Measurements from ENCODE around the gene OR2S2. TPM values are rescaled to one million over a fixed set of nuclear protein-coding genes. Genes with fewer than 3 reads are reported as not detected.
"Not testable (repeated sequence)": the region's sequence is repeated elsewhere in the genome, so short reads cannot be mapped to it uniquely, and the experiment has no call there.

OR2S2 gene
- total RNA-seq, 2 donors from 2014 or later, result not detected

GRCh38 chr9:35938474-35939356 is 19.2 kb downstream of the OR2S2 start:
- intact Hi-C loops (cut with DNase I), result no loop called here
- DNase-seq (no peak), ATAC-seq (no peak)

- ATAC-seq (no peak), DNase-seq (no peak)
- intact Hi-C loops (cut with DNase I), result no loop called here
Observed at GRCh38 chr9:35937227-35937626, 20.7 kb downstream of the OR2S2 start.

- ATAC-seq (no peak), DNase-seq (no peak)
- intact Hi-C loops (cut with DNase I), result no loop called here
Observed at GRCh38 chr9:35935755-35936509, 22.0 kb downstream of the OR2S2 start.

GRCh38 chr9:35935261-35935660 is 22.7 kb downstream of the OR2S2 start:
- ATAC-seq, result no peak
- DNase-seq, result no peak
- intact Hi-C loops (cut with DNase I), result no loop called here

- intact Hi-C loops (cut with DNase I); DNase-seq; ATAC-seq: not testable (repeated sequence)
Observed at GRCh38 chr9:35934069-35934468, 23.9 kb downstream of the OR2S2 start.

- ATAC-seq (peak in 1 of 2 donors; percentile 41), DNase-seq (no peak)
- intact Hi-C loops (cut with DNase I), result no loop called here
Observed at GRCh38 chr9:35933550-35934067, 24.3 kb downstream of the OR2S2 start.

GRCh38 chr9:35932735-35933134 is 25.2 kb downstream of the OR2S2 start:
- no peak for DNase-seq
- ATAC-seq, result no peak
- intact Hi-C loops (cut with DNase I), result no loop called here

- intact Hi-C loops (cut with DNase I), result no loop called here
- ATAC-seq, result no peak
- no peak for DNase-seq
Observed at GRCh38 chr9:35930989-35931388, 27.0 kb downstream of the OR2S2 start.

GRCh38 chr9:35930521-35930920 is 27.4 kb downstream of the OR2S2 start:
- intact Hi-C loops (cut with DNase I), result no loop called here
- ATAC-seq, result no peak
- DNase-seq, result no peak

- DNase-seq (no peak), ATAC-seq (no peak)
- intact Hi-C loops (cut with DNase I), result no loop called here
Observed at GRCh38 chr9:35929453-35929718, 28.6 kb downstream of the OR2S2 start.

- intact Hi-C loops (cut with DNase I), result no loop called here
- DNase-seq, result no peak
- ATAC-seq, result peak in 1 of 2 donors; percentile 23
Observed at GRCh38 chr9:35928591-35929452, 29.1 kb downstream of the OR2S2 start.

GRCh38 chr9:35923927-35924763 is 33.8 kb downstream of the OR2S2 start:
- DNase-seq (no peak), ATAC-seq (peak; percentile 65 to 97)
- intact Hi-C loops (cut with DNase I), result no loop called here

GRCh38 chr9:35923598-35923926 is 34.4 kb downstream of the OR2S2 start:
- intact Hi-C loops (cut with DNase I), result no loop called here
- ATAC-seq (no peak), DNase-seq (no peak)

GRCh38 chr9:35920051-35920620 is 37.8 kb downstream of the OR2S2 start:
- ATAC-seq (no peak), DNase-seq (no peak)
- intact Hi-C loops (cut with DNase I), result no loop called here

- DNase-seq (no peak), ATAC-seq (no peak)
- intact Hi-C loops (cut with DNase I), result no loop called here
Observed at GRCh38 chr9:35919212-35920008, 38.5 kb downstream of the OR2S2 start.

- DNase-seq (no peak), ATAC-seq (no peak)
Observed at GRCh38 chr9:35918780-35919179, 39.2 kb downstream of the OR2S2 start.

GRCh38 chr9:35917261-35917660 is 40.7 kb downstream of the OR2S2 start:
- ATAC-seq (no peak), DNase-seq (no peak)
- intact Hi-C loops (cut with DNase I), result no loop called here

More at GRCh38 chr9:35918780-35919179, 39.2 kb downstream of the OR2S2 start:
- intact Hi-C loops (cut with DNase I), result no loop called here
